Epithelial cell of esophagus (primary cell): ENCODE measurements around the gene ADAMTSL4.
"Not testable (repeated sequence)": the region's sequence is repeated elsewhere in the genome, so short reads cannot be mapped to it uniquely, and the experiment has no call there.

Experiments used
- DNase-seq: peaks from one replicate; pipeline ENCODE4 v3.0.0; 2010; ENCODE audit warnings: low read depth
- H3K4me3 ChIP-seq: 2 replicates; pipeline ENCODE4 v1.5.1; 2011; ENCODE audit warnings: mild to moderate bottlenecking, low read length, control low read depth
- TF ChIP-seq, protein P1 (sequence below): IDR thresholded peaks from 2 replicates; pipeline ENCODE4 v1.5.1; 2011; ENCODE audit warnings: low read depth, mild to moderate bottlenecking, low read length, control low read depth, inconsistent platforms; ENCODE audit not compliant: insufficient read depth; ENCODE audit errors: missing control alignments

Gene ADAMTSL4

DNA sequence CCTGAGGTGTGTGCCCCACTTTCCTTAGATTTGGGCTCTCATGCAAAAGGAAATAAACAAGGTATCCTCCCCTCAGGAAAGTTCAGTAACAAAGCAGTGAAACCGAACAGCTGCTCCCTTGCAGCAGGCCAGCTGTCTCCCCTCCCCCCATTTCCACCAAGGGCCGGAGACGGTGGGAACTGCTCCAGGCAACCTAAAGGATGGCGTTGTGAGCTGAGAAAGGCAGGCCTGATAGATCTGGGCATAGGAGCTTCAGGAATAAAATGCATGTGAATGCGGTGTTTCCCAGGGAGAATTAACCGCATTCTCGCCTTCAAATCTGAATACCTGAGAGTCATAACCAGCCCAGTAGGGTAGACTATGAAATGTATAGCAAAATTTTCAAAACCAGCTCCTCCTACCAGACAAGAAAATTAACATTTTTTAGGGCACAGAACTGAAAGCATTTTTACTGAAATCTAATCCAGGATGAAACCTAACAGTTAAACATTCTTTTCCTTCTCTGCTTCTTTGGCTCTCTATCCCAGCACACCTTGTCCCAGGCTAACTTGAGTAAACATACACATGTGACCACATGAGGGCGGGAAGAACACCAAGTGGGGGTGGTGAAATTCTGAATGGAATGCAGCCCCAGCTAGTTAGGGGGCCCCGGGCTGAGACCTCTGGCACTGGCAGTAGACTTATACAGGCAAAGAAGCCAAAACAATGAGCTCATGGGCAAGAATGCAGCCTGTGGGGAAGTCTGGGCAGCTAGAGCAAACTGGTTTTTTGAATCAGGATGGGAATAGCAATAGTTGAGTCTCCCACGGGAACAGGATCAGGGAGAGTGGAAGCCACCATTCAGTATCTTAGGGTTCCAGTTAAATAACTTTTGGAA, 18.7 kb downstream of the ADAMTSL4 start:
- peak; percentile 99 for DNase-seq
- TF ChIP-seq, protein P1, sequence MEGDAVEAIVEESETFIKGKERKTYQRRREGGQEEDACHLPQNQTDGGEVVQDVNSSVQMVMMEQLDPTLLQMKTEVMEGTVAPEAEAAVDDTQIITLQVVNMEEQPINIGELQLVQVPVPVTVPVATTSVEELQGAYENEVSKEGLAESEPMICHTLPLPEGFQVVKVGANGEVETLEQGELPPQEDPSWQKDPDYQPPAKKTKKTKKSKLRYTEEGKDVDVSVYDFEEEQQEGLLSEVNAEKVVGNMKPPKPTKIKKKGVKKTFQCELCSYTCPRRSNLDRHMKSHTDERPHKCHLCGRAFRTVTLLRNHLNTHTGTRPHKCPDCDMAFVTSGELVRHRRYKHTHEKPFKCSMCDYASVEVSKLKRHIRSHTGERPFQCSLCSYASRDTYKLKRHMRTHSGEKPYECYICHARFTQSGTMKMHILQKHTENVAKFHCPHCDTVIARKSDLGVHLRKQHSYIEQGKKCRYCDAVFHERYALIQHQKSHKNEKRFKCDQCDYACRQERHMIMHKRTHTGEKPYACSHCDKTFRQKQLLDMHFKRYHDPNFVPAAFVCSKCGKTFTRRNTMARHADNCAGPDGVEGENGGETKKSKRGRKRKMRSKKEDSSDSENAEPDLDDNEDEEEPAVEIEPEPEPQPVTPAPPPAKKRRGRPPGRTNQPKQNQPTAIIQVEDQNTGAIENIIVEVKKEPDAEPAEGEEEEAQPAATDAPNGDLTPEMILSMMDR = no peak
- peak overlapping the region; percentile 31 for H3K4me3 ChIP-seq

DNA sequence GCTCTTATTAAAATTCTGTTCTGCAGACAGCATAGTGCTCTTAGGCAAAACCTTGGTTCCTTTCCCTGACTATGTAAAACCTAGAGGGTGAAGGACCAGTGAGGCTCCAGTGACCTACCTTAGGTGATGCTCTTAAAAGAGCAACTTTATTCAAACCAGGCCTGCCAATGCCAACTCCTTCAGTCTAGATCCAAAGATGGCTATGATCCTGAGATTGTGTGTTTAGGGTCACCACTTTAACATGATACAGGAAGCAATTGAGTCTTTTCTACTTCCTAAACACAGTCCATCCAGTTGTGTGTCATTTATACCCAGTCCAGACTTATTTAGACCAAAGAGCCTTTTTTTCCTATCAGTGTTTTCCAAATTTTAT, 19.4 kb downstream of the ADAMTSL4 start:
- H3K4me3 ChIP-seq = no peak overlapping the region
- TF ChIP-seq, protein P1 = no peak
- no peak for DNase-seq

GRCh38 chr1:150572918-150573647, 23.9 kb downstream of the ADAMTSL4 start:
- TF ChIP-seq, protein P1 = no peak
- no peak overlapping the region for H3K4me3 ChIP-seq
- peak; percentile 34 for DNase-seq

DNA sequence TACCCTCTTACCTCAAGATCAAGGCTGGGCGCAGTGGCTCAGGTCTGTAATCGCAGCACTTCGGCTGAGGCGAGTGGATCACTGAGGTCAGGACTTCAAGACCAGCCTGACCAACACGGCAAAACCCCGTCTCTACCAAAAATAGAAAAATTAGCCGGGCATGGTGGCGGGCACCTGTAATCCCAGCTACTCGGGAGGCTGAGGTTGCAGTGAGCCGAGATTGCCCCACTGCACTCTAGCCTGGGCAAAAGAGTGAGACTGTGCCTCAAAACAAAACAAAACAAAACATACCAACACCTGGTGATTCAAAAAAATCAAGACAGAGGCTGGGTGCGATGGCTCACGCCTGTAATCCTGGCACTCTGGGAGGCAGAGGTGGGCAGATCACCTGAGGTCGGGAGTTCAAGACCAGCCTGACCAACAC, 24.5 kb downstream of the ADAMTSL4 start:
- DNase-seq, H3K4me3 ChIP-seq: not testable (repeated sequence)

- TF ChIP-seq, protein P1 = no peak
- H3K4me3 ChIP-seq = peak overlapping the region; percentile 98
- DNase-seq = no peak
Observed at GRCh38 chr1:150574260-150575071, 25.3 kb downstream of the ADAMTSL4 start.

GRCh38 chr1:150575072-150575489, 25.9 kb downstream of the ADAMTSL4 start:
- TF ChIP-seq, protein P1 = no peak
- peak overlapping the region; percentile 98 for H3K4me3 ChIP-seq

More at GRCh38 chr1:150575072-150575489, 25.9 kb downstream of the ADAMTSL4 start:
- no peak for DNase-seq
